Ascending aorta (tissue), 2 donors: ENCODE results near the gene EGF. TPM values are rescaled to one million over a fixed set of nuclear protein-coding genes. Genes with fewer than 3 reads are reported as not detected.

Experiments
- DNase-seq, 2 donors: peaks; one replicate each; pipeline ENCODE4 v3.0.0-alpha.2; 2019; ENCODE audit warnings: low spot score in 2 of 2
- H3K27ac ChIP-seq, 2 donors: fragments of 200-600 bp; sonication (generic); one replicate each; pipeline ENCODE4 v1.5.1; 2016 to 2017; ENCODE audit warnings: mild to moderate bottlenecking in 1 of 2
- H3K27me3 ChIP-seq: fragments of 200-600 bp; sonication (generic); one replicate; pipeline ENCODE4 v1.5.1; 2017
- H3K36me3 ChIP-seq, 2 donors: fragments of 200-600 bp; sonication (generic); one replicate each; pipeline ENCODE4 v1.5.1; 2016
- H3K4me1 ChIP-seq, 2 donors: fragments of 200-600 bp; sonication (generic); one replicate each; pipeline ENCODE4 v1.5.1; 2016 to 2017; ENCODE audit warnings: mild to moderate bottlenecking in 1 of 2
- H3K4me3 ChIP-seq, 2 donors: fragments of 200-600 bp; sonication (generic); one replicate each; pipeline ENCODE4 v1.5.1; 2016 to 2017; ENCODE audit warnings: mild to moderate bottlenecking in 1 of 2
- H3K9me3 ChIP-seq, 2 donors: fragments of 200-600 bp; sonication (generic); one replicate each; pipeline ENCODE4 v1.5.1; 2016
- intact Hi-C: fragments of 100-400 bp; cut with DNase I; formaldehyde crosslinking; loops from one replicate; pipeline ENCODE4 v1.15.1; 2023
- total RNA-seq: library from RNA; depleted of rRNA; stranded (reverse); fragments of >200 nt; gene quantifications from one replicate; pipeline ENCODE4 v1.1.0, GENCODE V29; 2016
- TF ChIP-seq, protein P1 (sequence below), 3 experiments: fragments of 200-600 bp in 2 of 3; fragments of 450-650 bp in 1 of 3; sonication (generic) in 2 of 3; IDR thresholded peaks; one replicate each; pipeline ENCODE4 v1.5.1; 2016 to 2019; ENCODE audit warnings: antibody characterized with exemption in 3 of 3, mild to moderate bottlenecking in 1 of 3, moderate library complexity in 1 of 3

The EGF gene
- total RNA-seq, 1 donor from 2014 or later = not detected

- Histone ChIP-seq H3K4me3 (no peak overlapping the region), H3K27ac (no peak overlapping the region), H3K27me3 (no peaks in the 10 kb centered on the region), H3K4me1 (no peaks in the 10 kb centered on the region), H3K9me3 (no peaks in the 10 kb centered on the region), H3K36me3 (no peaks in the 10 kb centered on the region)
- TF ChIP-seq, protein P1, sequence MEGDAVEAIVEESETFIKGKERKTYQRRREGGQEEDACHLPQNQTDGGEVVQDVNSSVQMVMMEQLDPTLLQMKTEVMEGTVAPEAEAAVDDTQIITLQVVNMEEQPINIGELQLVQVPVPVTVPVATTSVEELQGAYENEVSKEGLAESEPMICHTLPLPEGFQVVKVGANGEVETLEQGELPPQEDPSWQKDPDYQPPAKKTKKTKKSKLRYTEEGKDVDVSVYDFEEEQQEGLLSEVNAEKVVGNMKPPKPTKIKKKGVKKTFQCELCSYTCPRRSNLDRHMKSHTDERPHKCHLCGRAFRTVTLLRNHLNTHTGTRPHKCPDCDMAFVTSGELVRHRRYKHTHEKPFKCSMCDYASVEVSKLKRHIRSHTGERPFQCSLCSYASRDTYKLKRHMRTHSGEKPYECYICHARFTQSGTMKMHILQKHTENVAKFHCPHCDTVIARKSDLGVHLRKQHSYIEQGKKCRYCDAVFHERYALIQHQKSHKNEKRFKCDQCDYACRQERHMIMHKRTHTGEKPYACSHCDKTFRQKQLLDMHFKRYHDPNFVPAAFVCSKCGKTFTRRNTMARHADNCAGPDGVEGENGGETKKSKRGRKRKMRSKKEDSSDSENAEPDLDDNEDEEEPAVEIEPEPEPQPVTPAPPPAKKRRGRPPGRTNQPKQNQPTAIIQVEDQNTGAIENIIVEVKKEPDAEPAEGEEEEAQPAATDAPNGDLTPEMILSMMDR (IDR thresholded peaks at IDR 0.05) = no peak
- DNase-seq = no peak
- intact Hi-C loops = no loop called here
Observed at GRCh38 chr4:109981936-109982335, 69.3 kb downstream of the EGF start.

DNA sequence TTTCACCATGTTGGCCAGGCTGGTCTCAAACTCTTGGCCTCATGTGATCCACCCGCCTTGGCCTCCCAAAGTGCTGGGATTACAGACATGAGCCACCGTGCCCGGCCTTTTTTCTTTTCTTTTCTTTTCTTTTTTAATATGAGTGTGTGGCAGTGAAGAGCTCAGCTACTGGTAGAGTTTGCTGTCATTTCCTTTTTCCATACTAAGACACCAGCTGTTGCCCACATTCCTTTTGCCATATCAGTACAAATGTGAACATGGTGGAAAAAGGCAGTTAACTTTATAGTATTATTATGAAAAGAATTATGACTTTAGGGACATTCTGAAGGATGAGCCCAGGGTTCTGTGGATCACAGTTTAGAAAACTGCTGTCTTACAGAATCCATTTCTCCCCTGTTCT lies 69.8 kb downstream of the EGF start:
- H3K4me3 ChIP-seq = no peak overlapping the region
- no peaks in the 10 kb centered on the region for H3K9me3 ChIP-seq
- no peaks in the 10 kb centered on the region for H3K4me1 ChIP-seq
- no peak overlapping the region for H3K27ac ChIP-seq
- DNase-seq = no peak
- TF ChIP-seq, protein P1 (IDR thresholded peaks at IDR 0.05) = no peak
- H3K36me3 ChIP-seq = no peaks in the 10 kb centered on the region
- H3K27me3 ChIP-seq = no peaks in the 10 kb centered on the region
- intact Hi-C loops = no loop called here

DNA sequence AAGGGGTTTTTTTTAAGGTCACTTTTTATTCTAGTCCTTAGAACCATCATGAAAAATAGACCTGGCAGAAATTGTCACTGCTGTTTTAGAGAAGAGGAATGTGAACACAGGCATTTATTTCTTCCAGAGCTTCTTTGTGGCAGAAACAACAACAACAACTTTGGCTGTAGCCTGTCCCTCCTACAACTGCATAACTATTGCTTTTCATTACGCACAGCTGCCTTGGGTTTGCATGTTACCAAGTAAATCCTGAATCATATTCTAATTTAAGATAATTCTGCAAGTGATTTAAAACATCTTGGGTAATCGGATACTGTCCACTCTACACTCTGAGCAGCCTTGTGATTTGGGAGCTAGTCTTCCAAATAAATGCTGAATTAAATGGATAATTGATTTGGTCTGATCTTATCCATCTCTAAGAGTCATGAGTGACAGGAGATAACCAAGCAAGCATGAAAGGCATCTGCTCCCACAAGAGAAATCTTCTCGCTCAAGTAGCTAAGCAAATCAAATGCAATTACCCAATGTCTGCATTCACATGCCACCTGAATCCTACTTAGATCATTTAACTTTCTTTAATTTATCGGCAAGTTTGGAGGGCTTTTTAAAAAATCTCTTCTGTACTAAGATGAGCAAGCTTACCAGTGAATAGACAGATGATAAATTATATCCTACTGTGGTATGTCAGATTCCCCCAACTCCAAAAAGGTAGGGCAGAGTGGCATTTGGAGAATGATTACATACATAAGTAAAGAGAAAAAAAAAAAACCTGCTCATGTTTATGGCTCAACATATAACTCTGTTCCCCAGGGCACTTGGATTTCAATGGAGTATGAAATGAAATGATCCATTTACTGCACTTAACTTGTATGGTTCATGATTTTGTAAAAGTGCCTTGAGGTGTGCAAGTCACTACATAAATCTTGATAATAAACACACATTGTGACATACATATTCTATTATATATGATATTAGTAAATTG lies 73.6 kb downstream of the EGF start:
- H3K27me3 ChIP-seq = no peaks in the 10 kb centered on the region
- no peak overlapping the region for H3K4me3 ChIP-seq
- no peaks in the 10 kb centered on the region for H3K36me3 ChIP-seq
- TF ChIP-seq, protein P1 (IDR thresholded peaks at IDR 0.05) = no peak
- H3K9me3 ChIP-seq = no peaks in the 10 kb centered on the region
- H3K27ac ChIP-seq = no peak overlapping the region
- DNase-seq = no peak
- intact Hi-C loops = no loop called here
- H3K4me1 ChIP-seq = no peaks in the 10 kb centered on the region

DNA sequence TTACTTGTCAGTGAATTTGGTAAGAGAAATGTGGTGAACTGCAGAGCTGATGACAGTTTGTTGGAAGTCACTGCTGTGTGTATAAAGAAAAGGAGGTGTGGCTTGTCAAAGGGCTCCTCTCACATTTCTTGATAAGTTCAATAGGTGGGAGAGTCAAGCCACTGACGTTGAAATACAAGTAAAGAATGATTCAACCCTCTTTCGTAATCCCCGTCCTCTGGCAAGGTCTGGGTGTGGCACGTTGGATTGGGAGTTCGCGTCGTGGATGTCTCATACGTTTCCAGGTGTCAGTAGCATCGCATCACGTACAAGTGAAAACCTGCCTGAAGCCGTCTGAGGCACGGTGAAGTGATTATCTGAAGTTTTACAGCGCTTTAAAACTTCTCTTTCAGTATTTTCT lies 76.4 kb downstream of the EGF start:
- H3K36me3 ChIP-seq = no peaks in the 10 kb centered on the region
- no peaks in the 10 kb centered on the region for H3K4me1 ChIP-seq
- no peak overlapping the region for H3K27ac ChIP-seq
- TF ChIP-seq, protein P1 (IDR thresholded peaks at IDR 0.05) = no peak
- no peak overlapping the region for H3K4me3 ChIP-seq
- H3K27me3 ChIP-seq = no peaks in the 10 kb centered on the region
- intact Hi-C loops = no loop called here
- no peaks in the 10 kb centered on the region for H3K9me3 ChIP-seq
- no peak for DNase-seq

DNA sequence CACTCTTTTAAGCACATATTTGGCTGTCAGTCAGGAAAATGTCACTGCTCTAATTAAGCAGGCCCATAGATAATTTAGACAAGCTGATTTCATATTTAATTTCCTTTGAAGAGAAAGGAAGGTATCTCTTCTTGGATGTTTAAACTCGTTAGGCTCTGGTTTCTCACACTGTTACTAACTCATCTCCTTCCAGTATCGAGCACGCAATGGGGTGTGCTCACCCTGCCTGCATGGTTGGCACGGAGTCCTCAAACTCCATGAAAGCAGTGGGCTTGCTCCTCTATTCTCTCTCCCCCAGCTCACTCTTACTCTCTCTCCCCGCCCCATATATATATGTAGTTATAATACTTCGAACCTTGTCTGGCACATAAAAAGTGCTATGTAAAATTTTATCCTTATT lies 76.9 kb downstream of the EGF start:
- Histone ChIP-seq H3K27me3 (no peaks in the 10 kb centered on the region), H3K9me3 (no peaks in the 10 kb centered on the region), H3K27ac (no peak overlapping the region), H3K4me1 (no peaks in the 10 kb centered on the region), H3K36me3 (no peaks in the 10 kb centered on the region), H3K4me3 (no peak overlapping the region)
- TF ChIP-seq, protein P1 (IDR thresholded peaks at IDR 0.05) = no peak
- no peak for DNase-seq
- intact Hi-C loops = no loop called here
